Calu3 (cell line): Measurements from ENCODE around the gene WDFY3. TPM values are rescaled to one million over a fixed set of nuclear protein-coding genes. Genes with fewer than 3 reads are reported as not detected.

Experiments used
- Bru-seq: library from RNA; stranded (reverse); fragments of 400-500 nt; gene quantifications from one replicate; lab custom pipeline; 2021; lab: Mats Ljungman, UMichigan
- BruChase-seq, 2 experiments: library from RNA; stranded (reverse); fragments of 400-500 nt; gene quantifications; one replicate each; lab custom pipeline; 2021; lab: Mats Ljungman, UMichigan
- BruUV-seq: library from RNA; stranded (reverse); fragments of 400-500 nt; replicated peaks from 2 replicates; lab custom pipeline; 2021; lab: Mats Ljungman, UMichigan
- CTCF ChIA-PET: fragments of 300-600 bp; sonication (Branson Sonifier 250); formaldehyde crosslinking; loops from one replicate; lab custom pipeline; 2022; ENCODE audit warnings: antibody characterized with exemption; lab: Charles Lee
- DNase-seq: peaks from one replicate; pipeline ENCODE4 v3.0.0; 2022
- H3K27ac Mint-ChIP-seq: one replicate; pipeline ENCODE4 v1.8.0; 2022; ENCODE audit warnings: mixed read lengths; ENCODE audit not compliant: unreplicated experiment
- H3K27me3 Mint-ChIP-seq: one replicate; pipeline ENCODE4 v1.8.0; 2022; ENCODE audit warnings: mixed read lengths; ENCODE audit not compliant: unreplicated experiment
- H3K36me3 Mint-ChIP-seq: one replicate; pipeline ENCODE4 v1.8.0; 2022; ENCODE audit warnings: mild to moderate bottlenecking, moderate library complexity, mixed read lengths; ENCODE audit not compliant: insufficient read depth, unreplicated experiment
- H3K4me1 Mint-ChIP-seq: one replicate; pipeline ENCODE4 v1.8.0; 2022; ENCODE audit warnings: mild to moderate bottlenecking, low read depth, mixed read lengths; ENCODE audit not compliant: unreplicated experiment
- H3K4me3 Mint-ChIP-seq: one replicate; pipeline ENCODE4 v1.8.0; 2022; ENCODE audit warnings: mild to moderate bottlenecking, low read depth, moderate library complexity, mixed read lengths; ENCODE audit not compliant: unreplicated experiment
- H3K9me3 Mint-ChIP-seq: one replicate; pipeline ENCODE4 v1.8.0; 2022; ENCODE audit warnings: low read depth, mixed read lengths; ENCODE audit not compliant: unreplicated experiment
- CTCF ChIP-seq: fragments of 200-600 bp; IDR thresholded peaks from one replicate; pipeline ENCODE4 v1.8.0; 2022; ENCODE audit warnings: antibody characterized with exemption; ENCODE audit not compliant: unreplicated experiment
- intact Hi-C: fragments of 100-400 bp; cut with micrococcal nuclease; formaldehyde crosslinking; loops from one replicate; pipeline ENCODE4 v1.10.0; 2022; ENCODE audit not compliant: unreplicated experiment
- long read RNA-seq: library from polyadenylated mRNA; stranded (forward); transcript quantifications from one replicate; pipeline ENCODE4 v2.0.0, GENCODE V29; 2022
- total RNA-seq: library from RNA; stranded (reverse); gene quantifications from 2 replicates; pipeline ENCODE4 v1.2.3, GENCODE V29; 2022

Gene WDFY3
- 25.1 and 31.5 TPM in 2 replicates for total RNA-seq
- percentile 71 among the genes with signal in this experiment for Bru-seq, nascent RNA
- BruChase-seq, experiment 1, labeled RNA remaining after a 6-hour chase = percentile 60 among the genes with signal in this experiment
- BruChase-seq, experiment 2, labeled RNA remaining after a 2-hour chase = percentile 60 among the genes with signal in this experiment
- long read RNA-seq, partial matches to known transcripts = 0 of 1 reads
- long read RNA-seq, other reads (novel, unspliced or antisense) = 1 of 1 reads

- CTCF ChIA-PET = interaction anchor here (0.6 to 0.9 kb wide), 3 partner anchors 11 to 524 kb away, joined by 3 to 5 read pairs (median 5); no protein-coding TSS in a partner anchor
- peak within 1 kb of the TSS; percentile 100 for H3K4me3 Mint-ChIP-seq
- BruUV-seq = no TSS peak
Observed at GRCh38 chr4:84966382-84967242, at the start of gene WDFY3. TSS of gene WDFY3 (minus strand) at chr4:84966690. CDS start at chr4:84860591, 106,099 bp downstream.

GRCh38 chr4:85005865-85006377, 39.4 kb upstream of the WDFY3 start:
- no peak for TF ChIP-seq CTCF
- H3K4me1 Mint-ChIP-seq = no peaks in the 10 kb centered on the region
- CTCF ChIA-PET = no interaction called here
- peak; percentile 1 for DNase-seq
- no peaks in the 10 kb centered on the region for H3K9me3 Mint-ChIP-seq
- H3K36me3 Mint-ChIP-seq = no peaks in the 10 kb centered on the region
- H3K4me3 Mint-ChIP-seq = no peak overlapping the region
- H3K27me3 Mint-ChIP-seq = no peaks in the 10 kb centered on the region
- no peak overlapping the region for H3K27ac Mint-ChIP-seq
- intact Hi-C loops = no loop called here
- no TSS peak for BruUV-seq

More at GRCh38 chr4:84966382-84967242, at the start of gene WDFY3:
- H3K27me3 Mint-ChIP-seq = no peaks in the 10 kb centered on the region
- TF ChIP-seq CTCF = no peak
- peak; percentile 68 for DNase-seq
- H3K4me1 Mint-ChIP-seq = peaks cover 8% of the 10 kb centered on the region
- intact Hi-C loops = no loop called here
- no peaks in the 10 kb centered on the region for H3K9me3 Mint-ChIP-seq
- H3K27ac Mint-ChIP-seq = peak within 1 kb of the TSS; percentile 100
- peaks cover 23% of the 10 kb centered on the region for H3K36me3 Mint-ChIP-seq

- BruUV-seq = no TSS peak
- Mint-ChIP-seq H3K4me3 (no peak overlapping the region), H3K27me3 (no peaks in the 10 kb centered on the region), H3K36me3 (no peaks in the 10 kb centered on the region), H3K9me3 (no peaks in the 10 kb centered on the region), H3K27ac (no peak overlapping the region), H3K4me1 (no peaks in the 10 kb centered on the region)
- CTCF ChIA-PET = interaction anchor here (0.7 kb wide), 1 partner anchor 53 kb away, joined by 3 read pairs; no protein-coding TSS in a partner anchor
- DNase-seq = no peak
- no peak for TF ChIP-seq CTCF
- intact Hi-C loops = no loop called here
Observed at GRCh38 chr4:85000343-85000742, 33.9 kb upstream of the WDFY3 start.

GRCh38 chr4:84995386-84995785, 28.9 kb upstream of the WDFY3 start:
- BruUV-seq = no TSS peak

More at GRCh38 chr4:84995386-84995785, 28.9 kb upstream of the WDFY3 start:
- H3K36me3 Mint-ChIP-seq = no peaks in the 10 kb centered on the region
- intact Hi-C loops = no loop called here
- H3K4me1 Mint-ChIP-seq = no peaks in the 10 kb centered on the region
- CTCF ChIA-PET = no interaction called here
- no peaks in the 10 kb centered on the region for H3K27me3 Mint-ChIP-seq
- no peak overlapping the region for H3K27ac Mint-ChIP-seq
- H3K4me3 Mint-ChIP-seq = no peak overlapping the region
- no peak for DNase-seq
- H3K9me3 Mint-ChIP-seq = no peaks in the 10 kb centered on the region
- TF ChIP-seq CTCF = no peak
